Stimulated activated naive CD4-positive, alpha-beta T cell (primary cell): ENCODE measurements around the gene CDH4.

Experiments used
- DNase-seq, 6 experiments: peaks; one replicate each; lab custom pipeline; 2025; lab: John Stamatoyannopoulos, UW

CDH4 gene

GRCh38 chr20:61736001-61736635 lies 484.1 kb downstream of the CDH4 start:
- no peak for DNase-seq

DNA sequence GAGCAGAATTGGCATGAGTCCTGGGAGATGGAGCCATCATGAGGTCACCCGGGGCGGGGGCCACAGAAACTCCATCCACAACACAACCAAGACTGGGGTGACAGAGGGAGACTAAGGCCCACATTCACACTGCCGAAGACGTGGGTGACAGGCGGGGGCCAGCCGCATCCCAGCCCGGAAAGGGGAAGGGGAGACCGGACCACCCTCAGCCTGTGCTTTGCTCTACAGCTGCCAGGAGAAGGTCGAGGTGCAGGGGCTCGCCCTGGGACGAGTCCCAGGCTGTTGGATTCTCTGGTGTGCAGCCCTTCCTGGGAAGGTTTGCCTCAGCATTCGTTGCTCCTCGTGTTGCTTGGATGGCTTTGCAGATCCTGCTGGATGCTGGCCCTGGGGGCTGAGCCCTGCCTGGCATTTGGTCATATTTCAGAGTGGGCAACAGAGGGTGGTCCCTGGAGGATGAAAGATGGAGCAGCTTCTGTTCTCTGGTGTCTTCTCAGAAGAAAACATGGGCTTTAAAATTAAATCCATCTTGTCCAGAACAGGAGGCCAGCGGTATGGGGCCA lies 484.8 kb downstream of the CDH4 start:
- DNase-seq, result no peak

- DNase-seq, result no peak
Observed at GRCh38 chr20:61737346-61737745, 485.3 kb downstream of the CDH4 start.

DNA sequence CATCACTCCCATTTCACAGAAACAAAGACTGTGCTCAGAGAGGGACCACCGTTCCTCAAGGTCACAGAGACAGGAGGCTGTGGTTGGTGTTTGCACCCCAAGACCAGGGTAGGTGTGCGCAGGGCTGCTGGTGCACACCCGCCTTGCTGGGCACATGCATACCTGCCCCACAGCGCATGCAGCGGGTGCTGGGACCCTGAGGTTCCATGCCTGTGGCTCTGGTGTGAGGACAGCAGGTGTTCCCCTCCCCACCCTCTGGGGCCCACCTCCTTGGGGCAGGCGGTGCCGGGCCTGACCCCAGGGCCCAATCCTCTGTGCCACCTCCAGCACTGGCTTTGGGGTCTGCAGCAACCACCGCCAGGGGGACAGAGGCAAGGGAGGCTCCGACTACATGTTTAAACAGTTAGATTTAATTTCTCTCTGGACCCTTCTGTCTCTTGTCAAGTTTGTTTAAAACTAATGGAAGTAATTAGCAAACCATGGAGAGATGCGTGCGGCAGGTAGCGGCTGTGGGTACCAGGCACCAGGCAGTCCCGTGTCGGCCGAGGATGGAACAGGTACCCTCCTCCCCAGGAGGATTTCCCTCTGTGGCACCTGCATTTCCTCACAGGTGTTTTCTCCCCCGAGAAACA lies 485.9 kb downstream of the CDH4 start:
- no peak for DNase-seq

DNA sequence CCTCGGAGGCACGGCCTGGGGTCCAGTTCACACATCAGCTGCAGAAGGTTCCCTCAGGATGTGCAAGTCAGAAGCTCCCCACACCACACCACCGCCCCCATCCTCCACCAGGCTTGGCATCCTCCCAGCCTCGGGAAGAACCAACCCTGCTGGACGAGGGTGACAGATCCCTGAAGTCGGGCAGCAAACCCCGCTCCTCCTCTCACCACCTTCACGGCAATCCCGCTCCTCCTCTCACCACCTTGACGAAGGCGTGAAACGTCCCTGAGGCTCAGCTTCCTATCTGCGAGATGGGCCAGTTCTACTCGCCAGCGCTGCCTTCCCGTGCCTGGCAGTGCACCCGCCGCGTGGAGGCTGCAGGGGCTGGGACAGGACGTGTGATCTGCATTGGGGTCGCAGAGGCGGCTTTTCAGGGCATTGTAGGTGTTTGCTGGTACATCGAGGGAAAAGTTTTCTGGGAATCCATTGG lies 486.6 kb downstream of the CDH4 start:
- DNase-seq, result no peak

DNA sequence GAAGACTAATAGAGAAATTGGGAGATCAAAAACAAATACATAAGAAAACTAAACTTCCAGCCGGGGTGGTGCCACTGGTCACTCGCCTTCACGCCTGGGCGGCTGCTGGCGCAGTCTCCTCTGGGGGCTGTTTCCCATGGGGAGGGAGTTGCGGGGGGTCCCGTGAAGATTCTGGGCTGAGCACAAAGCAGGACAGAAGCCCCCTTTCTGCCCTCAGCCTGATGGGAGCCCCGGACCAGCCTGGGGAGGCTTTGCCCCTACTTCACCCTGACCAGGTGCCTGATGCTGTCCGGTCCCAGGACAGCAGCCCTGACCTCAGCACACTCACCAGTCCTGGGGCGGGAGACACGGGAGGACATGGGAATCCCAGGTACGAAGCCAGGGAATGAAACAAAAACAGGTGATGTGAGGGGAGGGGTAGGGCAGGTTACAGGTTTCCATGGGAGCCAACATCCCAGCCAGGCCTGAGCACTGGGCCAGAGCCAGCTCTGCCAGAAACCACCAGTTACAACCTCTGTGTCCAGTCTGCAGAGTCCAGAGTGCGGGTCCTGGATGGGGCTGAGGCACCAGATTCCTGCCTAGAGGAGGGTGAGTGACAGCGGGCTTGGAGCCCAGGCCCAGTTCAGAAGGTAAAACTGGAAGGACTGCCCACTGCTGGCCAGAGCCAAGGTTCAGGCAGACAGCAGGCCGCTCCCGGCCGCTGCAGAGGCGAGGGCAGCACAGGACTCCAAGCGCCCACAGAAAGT lies 487.2 kb downstream of the CDH4 start:
- DNase-seq, result no peak

DNA sequence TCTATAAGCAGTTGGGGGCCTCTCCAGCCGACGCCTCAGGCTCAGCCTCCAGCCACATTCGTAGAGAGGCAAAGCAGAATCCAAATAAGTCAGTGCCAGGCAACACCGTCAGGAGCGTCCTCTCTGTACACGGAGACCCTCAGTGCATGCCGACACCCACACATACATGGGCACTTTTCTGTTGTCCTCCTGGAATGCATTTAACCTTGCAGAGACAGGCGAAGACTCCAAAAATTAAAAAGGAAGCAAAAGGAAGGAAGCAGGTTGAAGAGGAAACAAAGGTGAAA lies 487.7 kb downstream of the CDH4 start:
- DNase-seq, result no peak

DNA sequence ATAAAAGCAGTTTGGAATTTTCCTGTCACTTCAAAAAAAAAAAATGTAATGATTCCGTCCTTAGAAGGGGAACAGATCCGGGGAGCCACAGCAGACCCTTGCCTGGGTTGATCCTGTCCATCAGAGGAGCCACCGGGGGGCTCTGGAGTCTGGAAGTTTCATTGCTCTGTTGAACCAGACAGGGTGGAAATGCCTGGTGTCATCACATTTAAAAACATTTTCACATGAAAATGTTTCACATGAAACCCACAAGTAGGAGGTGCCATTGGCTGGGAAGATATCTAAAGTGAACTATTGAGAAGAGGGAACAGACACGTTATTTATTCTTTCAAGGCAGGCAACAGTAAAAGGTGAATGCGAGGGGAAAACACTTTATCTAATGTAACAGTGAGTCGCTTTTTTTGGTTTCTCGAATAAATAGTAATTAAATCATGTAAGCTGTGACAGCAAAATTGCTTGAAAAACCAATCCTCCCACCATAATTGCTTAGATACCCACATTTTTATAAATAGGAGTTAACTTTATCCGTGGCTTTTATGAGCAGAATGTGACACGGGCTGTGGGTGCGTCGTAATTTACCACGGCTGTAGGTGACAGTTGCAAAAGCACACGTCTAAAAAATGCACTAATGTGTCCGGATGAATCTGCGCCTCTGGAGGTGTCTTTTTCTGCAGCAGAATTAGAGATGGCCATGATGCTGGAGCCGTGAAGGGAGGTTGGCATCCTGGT lies 490.2 kb downstream of the CDH4 start:
- no peak for DNase-seq

DNA sequence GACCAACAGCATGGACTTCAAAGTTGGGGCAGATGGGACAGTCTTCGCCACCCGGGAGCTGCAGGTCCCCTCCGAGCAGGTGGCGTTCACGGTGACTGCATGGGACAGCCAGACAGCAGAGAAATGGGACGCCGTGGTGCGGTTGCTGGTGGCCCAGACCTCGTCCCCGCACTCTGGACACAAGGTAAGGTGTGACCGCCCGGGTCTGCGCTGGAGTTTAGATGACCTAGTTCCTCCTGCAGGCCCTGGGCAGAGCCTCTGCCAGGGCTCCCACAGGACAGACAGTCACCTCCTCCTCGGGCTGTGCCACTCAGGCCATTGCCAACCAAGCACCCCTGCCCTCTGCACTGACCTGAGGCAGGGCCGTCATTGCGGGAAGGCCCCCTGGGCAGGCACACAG lies 491.5 kb downstream of the CDH4 start:
- no peak for DNase-seq

DNA sequence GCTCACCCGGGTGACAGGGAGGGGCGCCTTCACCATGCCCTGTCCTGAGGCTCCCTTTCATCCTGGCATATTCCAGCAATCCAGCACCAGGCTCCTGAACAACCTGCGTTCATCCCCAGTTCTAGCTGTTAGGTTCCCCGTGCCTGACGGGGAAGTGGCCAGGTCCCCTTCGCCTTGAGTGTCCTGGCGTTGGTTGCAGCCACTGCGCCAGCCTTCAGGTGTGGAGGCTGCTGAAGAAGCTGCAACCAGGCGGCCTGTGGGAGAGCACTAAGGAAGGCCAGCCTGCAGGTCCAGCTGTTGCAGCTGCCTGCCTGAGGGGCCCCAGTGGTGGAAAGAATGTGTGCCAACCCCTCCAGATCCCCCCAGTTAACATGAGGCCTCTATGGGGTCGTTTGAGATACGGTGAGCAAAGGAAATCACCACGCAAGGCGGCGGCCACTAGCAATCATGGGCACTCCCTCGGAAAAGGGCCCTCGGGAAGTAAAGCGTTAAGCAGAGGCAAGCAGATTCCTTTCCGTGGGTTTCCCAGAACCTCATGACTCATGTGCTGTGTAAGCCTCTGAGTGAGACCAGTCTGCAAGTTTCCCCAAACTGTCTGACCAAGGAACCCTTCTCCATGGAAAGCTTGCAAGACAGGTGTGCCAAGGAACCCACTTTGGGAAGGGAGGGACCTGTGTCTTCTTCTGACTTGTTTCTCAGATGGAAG lies 492.8 kb downstream of the CDH4 start:
- no peak for DNase-seq

DNA sequence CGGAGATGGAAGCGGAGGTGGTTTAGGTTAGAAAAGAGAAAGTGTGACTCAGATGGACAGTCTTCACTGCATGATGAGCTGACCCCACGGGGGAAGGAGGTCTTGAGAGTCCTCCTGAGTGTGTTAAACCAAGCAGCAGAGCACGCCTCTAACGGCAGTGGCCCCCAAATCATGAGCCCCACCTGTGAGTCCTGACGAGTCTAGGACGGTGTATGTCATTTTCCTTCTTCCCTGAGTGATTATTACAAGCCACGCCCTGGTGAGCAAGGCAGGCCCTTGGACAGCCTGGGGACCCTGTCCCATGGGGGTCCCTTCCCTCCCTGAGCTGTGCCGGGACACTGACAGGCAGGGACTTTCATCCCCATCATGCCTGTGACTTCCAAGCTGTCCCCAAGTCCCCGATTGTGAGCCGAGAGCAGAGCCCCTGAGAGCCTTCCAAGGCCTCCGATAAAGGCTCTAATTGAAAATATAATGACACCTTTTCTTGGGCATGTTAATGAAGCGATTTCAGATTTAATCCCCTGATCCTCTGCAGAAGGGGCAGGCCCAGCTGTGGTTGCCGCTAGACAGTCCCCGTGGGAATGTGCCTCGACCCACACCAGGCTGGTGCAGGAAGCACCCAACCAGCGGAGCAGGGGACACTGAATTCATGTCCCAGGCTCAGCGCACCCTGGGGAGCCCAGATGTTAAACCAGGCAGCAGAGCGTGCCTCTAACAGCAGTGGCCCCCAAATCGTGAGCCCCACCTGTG lies 493.5 kb downstream of the CDH4 start:
- no peak for DNase-seq

GRCh38 chr20:61746147-61746646 lies 494.1 kb downstream of the CDH4 start:
- DNase-seq, result no peak

DNA sequence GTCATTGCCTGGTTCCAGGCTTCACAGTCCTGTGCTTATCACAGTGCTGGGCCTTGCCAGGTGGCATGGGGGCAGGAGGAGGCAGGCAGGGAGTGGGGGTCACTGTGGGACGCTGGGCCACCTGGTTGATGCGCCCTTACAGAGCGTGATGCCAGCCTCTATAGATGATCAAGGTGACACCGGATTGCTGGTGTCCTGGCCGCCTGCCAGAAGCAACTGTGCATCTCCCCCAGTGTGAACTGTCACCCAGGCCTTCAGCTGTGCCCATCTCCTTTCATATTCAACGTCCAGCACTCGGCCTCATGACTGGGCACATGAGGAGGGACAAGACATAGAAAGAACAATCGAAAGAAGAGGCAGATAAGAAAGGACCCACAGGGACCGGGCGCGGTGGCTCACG lies 494.7 kb downstream of the CDH4 start:
- DNase-seq, result no peak

DNA sequence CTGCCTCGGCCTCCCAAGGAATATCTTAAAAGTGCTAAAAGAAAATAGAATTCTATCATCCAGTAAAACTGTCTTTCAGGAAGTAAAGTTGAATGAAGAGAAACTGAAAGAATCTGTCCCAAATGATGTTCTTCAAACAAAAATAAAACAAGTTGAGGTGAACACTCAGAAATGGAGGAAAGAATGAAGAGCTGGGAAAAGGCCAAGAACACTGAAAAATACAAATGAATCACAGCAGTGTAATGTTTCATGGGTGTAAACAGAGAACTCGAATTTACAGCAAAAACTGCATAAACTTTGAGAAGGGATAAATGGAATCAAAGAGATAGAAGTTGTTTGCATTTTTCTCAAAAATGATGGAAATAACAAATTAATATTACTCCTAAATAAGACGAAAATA lies 496.3 kb downstream of the CDH4 start:
- DNase-seq, result no peak

- DNase-seq, result no peak
Observed at GRCh38 chr20:61749406-61750075, 497.5 kb downstream of the CDH4 start.

- DNase-seq, result no peak
Observed at GRCh38 chr20:61750093-61750492, 498.0 kb downstream of the CDH4 start.

DNA sequence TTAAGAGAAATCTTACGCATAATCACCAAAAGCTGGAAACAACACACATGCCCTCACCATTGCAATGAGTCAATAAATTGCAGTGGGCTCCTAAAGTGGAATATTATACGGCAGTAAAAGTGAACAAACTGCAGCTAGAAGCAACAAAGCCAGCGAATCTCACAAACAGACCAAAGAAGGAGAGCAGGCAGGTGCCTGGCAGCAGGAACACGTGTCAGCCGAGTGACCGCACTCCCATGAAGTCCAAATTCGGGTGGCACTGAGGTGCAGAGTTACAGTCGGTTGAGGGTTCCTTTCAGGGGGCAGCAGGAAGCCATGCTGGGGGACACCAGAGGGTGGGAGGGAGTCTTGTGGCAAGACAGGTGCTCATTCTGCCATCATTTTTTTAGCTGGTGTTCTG lies 500.5 kb downstream of the CDH4 start:
- DNase-seq, result no peak

DNA sequence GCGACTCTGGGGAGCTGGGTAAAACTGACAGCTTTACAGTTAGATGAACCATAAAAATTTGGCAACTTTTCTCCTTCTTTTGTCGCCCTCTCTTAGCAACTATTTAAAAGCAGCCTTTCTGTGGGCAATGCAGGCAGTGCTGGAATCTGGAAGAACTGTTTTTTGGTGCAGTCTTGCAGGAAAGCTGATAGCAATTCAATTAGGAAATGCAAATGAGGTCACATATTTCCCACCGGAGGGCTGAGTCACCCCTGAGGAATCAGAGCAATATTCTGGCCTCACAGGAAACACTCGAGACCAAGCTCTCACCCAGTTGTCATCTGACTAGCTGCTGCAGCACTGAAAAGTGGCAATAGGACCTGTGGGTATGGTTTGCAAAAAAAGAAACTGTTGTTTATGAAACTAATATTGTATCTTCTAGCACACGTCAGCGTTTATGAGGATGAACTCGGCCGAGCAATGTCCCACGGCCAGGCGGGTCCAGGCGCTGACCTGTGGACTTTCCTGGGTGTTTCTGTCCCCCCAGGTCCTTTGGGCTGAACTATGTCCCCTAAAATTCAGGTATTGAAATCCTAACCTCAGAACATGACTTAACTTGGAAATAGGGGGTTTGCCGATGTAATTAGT lies 501.4 kb downstream of the CDH4 start:
- no peak for DNase-seq

DNA sequence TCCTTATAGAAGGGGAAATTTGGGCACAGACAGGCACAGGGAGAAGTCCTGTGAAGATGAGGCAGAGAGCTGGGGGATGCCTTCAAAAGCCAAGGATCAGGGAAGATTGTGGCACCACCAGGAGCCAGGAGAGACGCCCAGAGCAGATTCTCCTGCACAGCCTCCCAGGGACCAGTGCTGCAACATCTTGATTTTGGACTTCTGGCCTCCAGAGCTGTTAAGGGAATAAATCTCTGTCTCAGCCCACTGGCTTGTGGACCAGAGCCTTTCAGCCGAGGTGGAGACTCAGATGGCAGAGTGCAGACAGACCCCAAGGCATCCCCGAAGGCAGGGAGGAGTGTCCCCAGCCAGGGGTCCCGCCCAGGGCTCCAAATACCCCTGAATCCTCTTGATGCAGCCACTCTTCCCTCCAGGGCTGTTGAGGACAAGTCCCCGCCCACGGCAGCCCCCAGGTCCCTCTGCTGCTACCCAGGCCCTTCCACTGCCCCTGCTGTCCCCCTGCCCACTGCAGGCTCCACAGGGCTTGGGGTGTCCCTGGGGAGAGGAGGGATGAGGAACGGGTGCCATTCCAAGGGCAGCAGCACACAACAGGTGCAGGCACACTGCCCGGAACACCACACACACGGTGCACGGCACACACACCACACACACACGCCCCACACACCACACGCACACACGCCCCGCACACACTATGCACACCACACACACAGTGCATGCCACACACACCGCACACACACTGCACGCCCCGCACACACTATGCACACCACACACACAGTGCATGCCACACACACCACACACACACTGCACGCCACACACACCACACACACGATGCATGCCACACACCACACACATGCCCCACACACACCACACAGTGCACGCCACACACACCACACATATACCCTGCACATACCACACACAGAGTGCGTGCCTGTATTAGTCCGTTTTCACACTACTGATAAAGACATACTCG lies 502.2 kb downstream of the CDH4 start:
- DNase-seq, result no peak
